GM19438 (cell line): ENCODE measurements around the gene NBEA.
"Not testable (repeated sequence)": the region's sequence is repeated elsewhere in the genome, so short reads cannot be mapped to it uniquely, and the experiment has no call there.

ENCODE experiments used
- ATAC-seq: cut with Tn5 transposase; IDR thresholded peaks from one replicate; pipeline ENCODE4 v1.9.1; 2021; ENCODE audit warnings: low read depth; ENCODE audit not compliant: unreplicated experiment

The NBEA gene

GRCh38 chr13:35617420-35617819, 675.4 kb downstream of the NBEA start:
- ATAC-seq = no peak

DNA sequence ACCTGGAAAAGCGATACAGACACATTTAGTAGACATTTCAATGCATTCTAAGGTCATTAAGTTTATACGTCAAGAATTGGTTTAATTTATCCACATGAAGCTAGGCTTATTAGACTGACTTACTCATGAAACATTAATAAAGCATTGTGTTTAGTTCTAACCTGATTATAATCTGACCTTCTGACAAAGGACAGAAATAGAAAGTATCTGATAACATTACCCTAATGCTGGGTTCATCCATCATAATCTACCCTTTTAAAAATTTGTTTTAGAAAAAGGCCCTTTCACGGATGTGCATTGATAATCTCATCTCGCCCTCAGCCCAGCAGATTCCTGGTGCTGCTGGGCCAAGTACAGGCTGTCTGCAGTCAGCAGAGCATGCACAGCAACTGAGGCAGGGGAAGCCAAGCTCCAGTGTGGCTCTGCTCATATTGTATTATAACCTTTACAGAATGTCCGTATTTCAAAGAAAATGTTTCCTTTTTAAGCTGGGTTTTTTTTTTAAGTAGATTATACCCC, 676.6 kb downstream of the NBEA start:
- no peak for ATAC-seq

DNA sequence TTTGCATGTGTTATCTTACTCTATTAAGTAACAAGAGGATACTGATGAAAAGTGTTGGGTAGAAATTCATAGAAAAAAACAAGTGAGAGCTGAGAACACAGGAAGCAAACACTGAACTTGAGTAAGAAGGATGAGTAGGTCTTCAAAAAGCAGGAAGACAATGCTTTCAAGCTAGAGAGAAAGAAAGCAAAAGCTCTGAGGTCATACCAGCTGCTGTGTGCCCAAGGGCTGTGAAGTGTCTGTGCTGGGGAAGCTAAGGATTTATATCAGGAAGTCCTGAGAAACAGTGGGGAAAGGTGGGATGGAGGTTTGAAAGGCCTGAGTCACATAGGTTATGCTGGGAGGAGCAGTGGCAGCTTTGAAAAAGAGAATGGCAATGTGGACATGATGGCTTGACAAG, 679.9 kb downstream of the NBEA start:
- ATAC-seq = no peak

DNA sequence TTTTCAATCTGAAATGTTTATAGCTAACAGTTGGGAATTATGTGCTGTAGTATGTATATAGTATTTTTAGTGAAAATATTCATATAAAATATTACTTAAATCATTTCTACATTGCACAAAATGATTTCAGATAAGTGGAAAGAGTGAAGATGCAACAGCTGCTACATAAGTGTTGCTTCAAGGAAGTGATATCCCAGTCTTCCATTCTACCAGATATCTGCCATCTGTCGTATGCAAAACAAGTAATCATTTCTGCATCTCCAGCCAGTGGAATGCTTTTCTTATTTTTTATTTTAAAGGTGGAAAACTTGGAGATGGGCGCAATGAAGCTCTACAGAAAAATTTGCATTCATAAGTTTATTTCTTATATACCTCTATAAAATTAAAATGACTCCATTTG, 687.0 kb downstream of the NBEA start:
- ATAC-seq = no peak

DNA sequence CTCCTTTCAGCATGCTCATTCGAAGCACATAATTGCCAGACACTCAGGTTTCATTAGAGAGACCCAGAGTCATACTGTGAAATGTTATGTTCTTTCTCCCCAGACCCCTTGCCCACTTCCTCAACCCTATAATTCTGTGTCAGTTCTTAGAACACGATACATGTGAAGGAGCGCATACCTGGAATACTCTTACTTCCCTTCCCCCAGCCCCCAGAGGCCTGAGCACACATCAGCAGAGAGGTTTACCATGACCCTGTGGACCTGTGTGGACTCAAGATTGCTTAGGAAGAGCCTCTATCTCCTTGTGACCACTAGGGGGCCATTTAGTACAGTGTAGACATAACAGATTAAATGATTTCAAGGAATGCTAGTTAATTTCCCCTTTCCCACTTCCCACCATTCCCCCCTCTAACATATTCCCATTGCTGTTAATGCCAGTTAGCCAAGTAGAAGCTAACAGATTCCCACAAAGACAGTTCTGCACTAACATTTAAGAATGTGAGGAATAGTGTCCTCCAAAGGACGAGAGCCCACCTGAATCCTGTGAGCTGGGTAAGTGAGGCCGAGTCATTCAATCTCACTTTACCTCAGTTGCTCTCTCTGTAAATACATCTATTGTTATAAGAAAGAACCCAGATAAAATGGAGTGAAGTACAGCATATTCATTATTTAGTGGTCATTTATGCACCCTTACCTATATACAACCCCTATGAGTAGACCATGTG, 688.6 kb downstream of the NBEA start:
- ATAC-seq = no peak

- no peak for ATAC-seq
These were observed 689.6 kb downstream of the NBEA start for GRCh38 chr13:35631666-35632065.

GRCh38 chr13:35643625-35644024, 701.6 kb downstream of the NBEA start:
- no peak for ATAC-seq

GRCh38 chr13:35646056-35646774, 704.1 kb downstream of the NBEA start:
- ATAC-seq = no peak

- no peak for ATAC-seq
These were observed 706.1 kb downstream of the NBEA start for GRCh38 chr13:35648201-35648600.

DNA sequence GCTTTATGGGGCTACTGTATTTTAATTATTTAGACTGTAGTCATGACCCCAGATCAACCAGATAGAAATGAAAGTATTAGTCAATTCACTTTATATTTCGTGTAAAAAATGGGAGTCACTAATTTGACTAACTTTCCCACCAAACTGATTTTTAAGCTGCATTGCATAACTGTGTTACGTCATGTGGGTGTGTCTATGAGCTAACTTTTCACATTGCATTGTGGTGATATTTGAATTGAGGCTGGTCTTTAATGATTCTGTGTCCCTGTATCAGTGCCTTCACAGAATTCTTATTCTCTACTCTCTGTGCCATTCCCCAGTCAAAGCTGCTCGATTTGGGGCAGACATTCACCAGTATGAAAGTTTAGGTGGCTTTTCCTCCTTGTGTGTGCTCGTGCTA, 707.1 kb downstream of the NBEA start:
- no peak for ATAC-seq

DNA sequence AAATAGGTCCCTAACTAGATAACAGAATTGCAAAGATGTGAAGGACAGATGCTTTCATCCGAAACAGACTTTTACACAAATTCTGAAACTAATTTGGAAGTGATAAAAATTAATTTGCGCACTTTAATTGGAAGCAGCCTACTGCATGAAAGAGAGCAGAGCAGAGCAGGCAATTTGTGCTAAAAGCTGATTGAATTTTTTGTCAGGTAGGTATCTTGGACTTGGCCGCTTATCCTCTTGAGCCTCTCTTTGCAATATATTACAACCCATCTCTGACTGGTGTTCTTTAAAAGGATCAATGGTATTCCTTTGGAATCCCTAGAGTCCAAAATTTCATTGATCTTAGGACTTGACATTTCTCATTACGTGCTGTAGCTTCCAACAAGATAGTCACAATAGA, 717.7 kb downstream of the NBEA start:
- ATAC-seq = no peak

- no peak for ATAC-seq
These were observed 722.7 kb downstream of the NBEA start for GRCh38 chr13:35664747-35665146.

- ATAC-seq = no peak
These were observed 727.3 kb downstream of the NBEA start for GRCh38 chr13:35669321-35669720.

DNA sequence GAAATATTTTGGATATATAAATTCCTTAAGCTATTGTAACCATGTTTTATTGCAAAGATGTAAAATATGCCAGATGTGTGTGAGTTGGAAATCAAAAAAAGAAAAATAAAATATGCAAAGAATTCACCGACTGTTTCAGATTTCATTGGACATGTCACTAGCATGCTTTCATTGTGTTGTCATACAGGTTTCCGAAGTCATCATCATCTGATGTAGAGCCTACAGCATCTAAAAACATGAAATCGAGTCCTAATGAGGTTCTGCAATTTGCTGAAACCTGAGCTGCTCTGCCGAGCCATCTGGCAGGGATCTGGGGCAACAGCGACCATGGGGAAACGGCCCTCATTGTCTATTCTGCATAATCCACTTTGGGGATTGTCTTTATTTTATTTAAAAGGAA, 730.5 kb downstream of the NBEA start:
- no peak for ATAC-seq

DNA sequence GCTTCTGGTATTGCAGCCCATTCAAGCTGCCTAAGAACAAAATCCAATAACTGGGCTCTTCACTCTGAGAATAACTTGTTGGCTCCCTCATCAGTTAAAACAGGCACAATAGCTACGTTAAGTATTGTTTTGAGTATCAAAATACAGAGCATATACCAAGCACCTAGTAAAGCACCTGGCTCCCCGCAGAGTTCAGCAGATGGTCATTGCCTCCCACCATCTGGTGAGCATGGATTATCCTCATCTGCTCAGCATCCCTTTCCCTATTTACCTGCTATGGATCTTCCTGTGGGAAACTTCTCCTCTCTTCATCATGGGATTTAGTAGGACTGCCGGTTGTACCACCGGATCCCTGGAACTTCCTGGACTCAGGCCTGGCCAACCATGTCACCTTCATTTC, 733.6 kb downstream of the NBEA start:
- ATAC-seq = no peak

DNA sequence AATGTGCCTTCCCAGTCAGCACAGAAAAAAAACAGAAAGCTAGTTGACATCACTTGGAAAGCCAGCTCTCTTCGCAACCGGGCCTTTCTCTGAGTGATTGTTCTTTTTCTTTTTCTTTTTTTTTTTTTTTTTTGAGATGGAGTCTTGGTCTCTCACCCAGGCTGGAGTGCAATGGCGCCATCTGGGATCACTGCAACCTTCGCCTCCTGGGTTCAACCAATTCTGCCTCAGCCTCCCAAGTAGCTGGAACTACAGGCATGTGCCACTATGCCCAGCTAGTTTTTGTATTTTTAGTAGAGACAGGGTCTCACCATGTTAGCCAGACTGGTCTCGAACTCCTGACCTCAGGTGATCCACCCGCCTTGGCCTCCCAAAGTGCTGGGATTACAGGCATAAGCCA, 735.8 kb downstream of the NBEA start:
- not testable (repeated sequence) for ATAC-seq

GRCh38 chr13:35681685-35682084, 739.6 kb downstream of the NBEA start:
- ATAC-seq = no peak

DNA sequence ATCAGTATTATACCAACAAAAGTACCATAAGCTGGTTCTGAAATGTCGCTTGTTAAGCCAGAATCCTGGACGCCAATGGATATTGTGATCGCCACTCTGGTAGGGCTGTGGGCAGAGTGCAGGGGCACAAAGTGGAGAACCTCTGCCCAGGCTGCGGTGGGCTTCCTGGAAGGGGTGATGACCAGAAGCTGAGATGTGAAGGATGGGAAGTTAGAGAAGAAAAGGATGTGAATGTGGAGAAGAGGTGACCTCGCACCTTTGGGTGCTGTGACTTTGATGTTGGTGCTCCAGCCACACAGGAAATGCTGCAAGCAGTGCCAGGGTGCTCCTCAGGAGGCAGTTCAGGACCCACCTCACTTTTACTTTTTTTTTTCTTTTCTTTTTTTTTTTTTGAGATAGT, 742.4 kb downstream of the NBEA start:
- no peak for ATAC-seq

DNA sequence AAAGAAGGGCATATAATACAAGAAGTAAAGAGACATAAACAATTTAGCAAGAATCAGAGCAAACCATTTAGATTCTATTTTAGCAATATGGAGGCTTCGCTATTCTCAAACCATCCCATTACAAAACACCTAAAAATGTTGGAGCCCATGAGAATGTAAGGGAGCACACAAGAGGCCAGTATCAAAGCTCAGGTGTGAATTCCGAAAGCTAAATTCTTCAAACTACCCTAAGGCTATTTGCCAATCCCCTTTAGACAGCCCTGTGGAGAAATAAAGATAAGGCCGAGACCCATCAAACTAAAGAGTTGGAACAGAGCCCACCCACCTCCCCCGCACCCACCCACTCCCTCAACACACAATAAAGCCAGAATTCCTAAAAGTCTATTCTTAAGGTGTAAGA, 745.3 kb downstream of the NBEA start:
- no peak for ATAC-seq

DNA sequence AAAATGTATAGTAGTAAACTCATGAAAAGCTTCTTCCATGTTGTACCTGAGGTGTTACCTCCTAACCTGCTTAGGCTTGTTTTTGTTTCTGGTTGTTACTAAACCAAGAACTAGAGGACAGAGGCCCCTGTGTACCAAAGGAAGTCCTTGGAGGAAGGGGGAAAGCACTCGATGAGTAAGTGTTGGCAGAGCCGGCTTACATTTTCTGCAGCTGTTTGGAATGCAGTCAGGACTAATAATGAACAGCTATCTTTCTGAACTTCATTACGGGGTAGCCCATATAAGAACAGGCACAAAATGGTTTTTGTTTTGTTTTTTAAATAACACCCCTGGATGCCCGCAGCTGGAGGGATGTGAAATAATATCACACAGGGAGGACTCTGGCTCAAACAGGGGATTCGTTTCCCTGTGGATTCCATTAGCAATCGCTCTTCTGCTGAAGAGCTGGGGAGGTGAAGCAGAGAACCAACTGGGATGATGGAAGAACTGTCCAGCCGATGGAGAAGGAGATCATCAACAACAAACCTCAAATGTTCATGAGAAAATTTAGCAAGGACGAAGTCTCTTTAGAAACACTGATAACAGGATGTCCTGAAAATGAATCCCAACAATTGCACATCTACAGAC, 748.6 kb downstream of the NBEA start:
- ATAC-seq = no peak

GRCh38 chr13:35693134-35693784, 751.2 kb downstream of the NBEA start:
- no peak for ATAC-seq
